ENCODE data around the gene ELK4.

- TF ChIP-seq POLR2A (IDR thresholded peaks at IDR 0.05): no peak
- TF ChIP-seq CTCF (IDR thresholded peaks at IDR 0.05): no peak
These were observed 61.7 kb downstream of the ELK4 start for GRCh38 chr1:205570173-205570501.

All from heart left ventricle (tissue), 13 donors.